OCI-LY1 (cell line): Measurements from ENCODE around the gene COA3.

Experiments
- H2AFZ ChIP-seq: fragments of 200-600 bp; sonication (generic), shearing (Covaris generic); 2 replicates; pipeline ENCODE4 v1.6.0; 2014; ENCODE audit warnings: antibody characterized with exemption, mild to moderate bottlenecking, low read length
- H3F3A ChIP-seq: fragments of 200-600 bp; sonication (generic), shearing (Covaris generic); 2 replicates; pipeline ENCODE4 v1.6.0; 2014; ENCODE audit warnings: mild to moderate bottlenecking, antibody characterized with exemption, low read length, moderate library complexity; ENCODE audit not compliant: insufficient read depth
- H3K27ac ChIP-seq: fragments of 200-600 bp; sonication (generic); 2 replicates; pipeline ENCODE4 v1.5.1; 2014; ENCODE audit warnings: low read length, mixed run types, mild to moderate bottlenecking, low read depth; ENCODE audit not compliant: poor library complexity, severe bottlenecking
- H3K27me3 ChIP-seq: fragments of 200-600 bp; sonication (generic); 2 replicates; pipeline ENCODE4 v1.6.0; 2014; ENCODE audit warnings: antibody characterized with exemption, mild to moderate bottlenecking, low read length, moderate library complexity; ENCODE audit not compliant: insufficient read depth
- H3K36me3 ChIP-seq: fragments of 200-600 bp; sonication (generic); 2 replicates; pipeline ENCODE4 v1.6.1; 2014; ENCODE audit warnings: mild to moderate bottlenecking, antibody characterized with exemption, low read length, moderate library complexity, mixed read lengths; ENCODE audit not compliant: insufficient read depth
- H3K4me1 ChIP-seq: fragments of 200-600 bp; sonication (generic); 2 replicates; pipeline ENCODE4 v1.5.1; 2014; ENCODE audit warnings: mild to moderate bottlenecking, low read length, moderate library complexity; ENCODE audit not compliant: insufficient read depth, severe bottlenecking
- H3K4me2 ChIP-seq: fragments of 200-600 bp; sonication (generic), shearing (Covaris generic); 2 replicates; pipeline ENCODE4 v1.6.1; 2014; ENCODE audit warnings: low read length
- H3K4me3 ChIP-seq: fragments of 200-600 bp; sonication (generic); 2 replicates; pipeline ENCODE4 v1.5.1; 2014; ENCODE audit warnings: low read length, low read depth, mild to moderate bottlenecking, mixed read lengths; ENCODE audit not compliant: poor library complexity, severe bottlenecking
- H3K79me2 ChIP-seq: fragments of 200-600 bp; shearing (Covaris generic); 2 replicates; pipeline ENCODE4 v1.6.1; 2016; ENCODE audit warnings: mixed run types, low read length, mixed read lengths; ENCODE audit not compliant: insufficient read depth
- H3K9ac ChIP-seq: fragments of 200-600 bp; sonication (generic), shearing (Covaris generic); 2 replicates; pipeline ENCODE4 v1.6.1; 2014; ENCODE audit warnings: mild to moderate bottlenecking, low read length, mixed read lengths
- H3K9me2 ChIP-seq: fragments of 200-600 bp; sonication (generic), shearing (Covaris generic); 2 replicates; pipeline ENCODE4 v1.6.1; 2014; ENCODE audit warnings: low read depth, mild to moderate bottlenecking, low read length, mixed read lengths
- H3K9me3 ChIP-seq: fragments of 200-600 bp; shearing (Covaris generic); 2 replicates; pipeline ENCODE4 v1.6.1; 2014; ENCODE audit warnings: low read length, mixed read lengths
- H4K20me1 ChIP-seq: fragments of 200-600 bp; sonication (generic), shearing (Covaris generic); 2 replicates; pipeline ENCODE4 v1.6.0; 2016; ENCODE audit warnings: mild to moderate bottlenecking, low read length; ENCODE audit not compliant: insufficient read depth
- CTCF ChIP-seq: fragments of 200-600 bp; sonication (generic), shearing (Covaris generic); IDR thresholded peaks from 2 replicates; pipeline ENCODE4 v1.5.1; 2017; ENCODE audit warnings: mild to moderate bottlenecking, antibody characterized with exemption, low read length, moderate library complexity, mixed read lengths
- EZH2 ChIP-seq: fragments of 200-600 bp; sonication (generic), shearing (Covaris generic); IDR thresholded peaks from 2 replicates; pipeline ENCODE4 v1.8.0; 2017; ENCODE audit warnings: borderline replicate concordance, mixed run types, mild to moderate bottlenecking, antibody characterized with exemption, low read length, moderate library complexity, mixed read lengths

Gene COA3

GRCh38 chr17:42783062-42783790 lies 15.3 kb downstream of the COA3 start:
- Histone ChIP-seq H3K9ac (no peak overlapping the region), H2AFZ (no peak overlapping the region), H3K27me3 (no peaks in the 10 kb centered on the region; the same call in 1 of the 2 replicates), H3F3A (no peaks in the 10 kb centered on the region), H3K4me1 (no peaks in the 10 kb centered on the region), H3K36me3 (peaks cover 17% of the 10 kb centered on the region), H3K9me2 (no peaks in the 10 kb centered on the region), H3K4me2 (no peak overlapping the region), H3K9me3 (no peaks in the 10 kb centered on the region), H3K79me2 (no peaks in the 10 kb centered on the region), H3K4me3 (no peak overlapping the region), H3K27ac (no peak overlapping the region), H4K20me1 (no peaks in the 10 kb centered on the region)
- TF ChIP-seq EZH2 (no peak), CTCF (no peak)

GRCh38 chr17:42782166-42783061 lies 16.1 kb downstream of the COA3 start:
- Histone ChIP-seq H3K9me2 (no peaks in the 10 kb centered on the region), H3K4me1 (no peaks in the 10 kb centered on the region), H3K27me3 (no peaks in the 10 kb centered on the region; the same call in 1 of the 2 replicates), H3K4me2 (no peak overlapping the region), H3K4me3 (no peak overlapping the region), H3F3A (no peaks in the 10 kb centered on the region), H2AFZ (no peak overlapping the region), H3K27ac (no peak overlapping the region), H3K9me3 (no peaks in the 10 kb centered on the region), H3K79me2 (no peaks in the 10 kb centered on the region), H3K9ac (no peak overlapping the region), H3K36me3 (peaks cover 24% of the 10 kb centered on the region), H4K20me1 (no peaks in the 10 kb centered on the region)
- TF ChIP-seq EZH2 (no peak), CTCF (no peak)

GRCh38 chr17:42781639-42782165 lies 16.8 kb downstream of the COA3 start:
- H4K20me1 ChIP-seq, result no peaks in the 10 kb centered on the region
- H3K9ac ChIP-seq, result no peak overlapping the region

More at GRCh38 chr17:42781639-42782165, 16.8 kb downstream of the COA3 start:
- Histone ChIP-seq H3K9me2 (no peaks in the 10 kb centered on the region), H3K79me2 (no peaks in the 10 kb centered on the region), H3K36me3 (peaks cover 24% of the 10 kb centered on the region), H3K4me2 (no peak overlapping the region), H2AFZ (no peak overlapping the region), H3K9me3 (no peaks in the 10 kb centered on the region), H3K27ac (no peak overlapping the region), H3K27me3 (no peaks in the 10 kb centered on the region), H3K4me1 (no peaks in the 10 kb centered on the region), H3F3A (no peaks in the 10 kb centered on the region), H3K4me3 (no peak overlapping the region)
- TF ChIP-seq CTCF (no peak), EZH2 (no peak)
